ENCODE results near the gene LYL1. TPM values are rescaled to one million over a fixed set of nuclear protein-coding genes. Genes with fewer than 3 reads are reported as not detected.

Gene LYL1
- total RNA-seq, 4 donors from 2014 or later: 21.1 to 43.5 (median 25.8) TPM

GRCh38 chr19:13112555-13112954 is 9.9 kb upstream of the LYL1 start:
- Histone ChIP-seq H3K36me3 (peaks cover 0 to 72% (median 5%) of the 10 kb centered on the region in 3 donors), H3K27me3 (no peaks in the 10 kb centered on the region), H3K4me3 (no peak overlapping the region), H3K9me3 (no peaks in the 10 kb centered on the region), H3K27ac (no peak overlapping the region), H3K4me1 (peaks cover 0 to 24% (median 12%) of the 10 kb centered on the region in 4 donors)
- 87 to 90% methylated on average over 10 of the region's 10 CpGs for WGBS, 2 donors
- DNase-seq (ENCODE audit: low spot score in 2 of 2): no peak
- TF ChIP-seq, protein P1, sequence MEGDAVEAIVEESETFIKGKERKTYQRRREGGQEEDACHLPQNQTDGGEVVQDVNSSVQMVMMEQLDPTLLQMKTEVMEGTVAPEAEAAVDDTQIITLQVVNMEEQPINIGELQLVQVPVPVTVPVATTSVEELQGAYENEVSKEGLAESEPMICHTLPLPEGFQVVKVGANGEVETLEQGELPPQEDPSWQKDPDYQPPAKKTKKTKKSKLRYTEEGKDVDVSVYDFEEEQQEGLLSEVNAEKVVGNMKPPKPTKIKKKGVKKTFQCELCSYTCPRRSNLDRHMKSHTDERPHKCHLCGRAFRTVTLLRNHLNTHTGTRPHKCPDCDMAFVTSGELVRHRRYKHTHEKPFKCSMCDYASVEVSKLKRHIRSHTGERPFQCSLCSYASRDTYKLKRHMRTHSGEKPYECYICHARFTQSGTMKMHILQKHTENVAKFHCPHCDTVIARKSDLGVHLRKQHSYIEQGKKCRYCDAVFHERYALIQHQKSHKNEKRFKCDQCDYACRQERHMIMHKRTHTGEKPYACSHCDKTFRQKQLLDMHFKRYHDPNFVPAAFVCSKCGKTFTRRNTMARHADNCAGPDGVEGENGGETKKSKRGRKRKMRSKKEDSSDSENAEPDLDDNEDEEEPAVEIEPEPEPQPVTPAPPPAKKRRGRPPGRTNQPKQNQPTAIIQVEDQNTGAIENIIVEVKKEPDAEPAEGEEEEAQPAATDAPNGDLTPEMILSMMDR (IDR thresholded peaks at IDR 0.05): no peak
- TF ChIP-seq POLR2A (IDR thresholded peaks at IDR 0.05) (no peak), EP300 (IDR thresholded peaks at IDR 0.05) (no peak)

DNA sequence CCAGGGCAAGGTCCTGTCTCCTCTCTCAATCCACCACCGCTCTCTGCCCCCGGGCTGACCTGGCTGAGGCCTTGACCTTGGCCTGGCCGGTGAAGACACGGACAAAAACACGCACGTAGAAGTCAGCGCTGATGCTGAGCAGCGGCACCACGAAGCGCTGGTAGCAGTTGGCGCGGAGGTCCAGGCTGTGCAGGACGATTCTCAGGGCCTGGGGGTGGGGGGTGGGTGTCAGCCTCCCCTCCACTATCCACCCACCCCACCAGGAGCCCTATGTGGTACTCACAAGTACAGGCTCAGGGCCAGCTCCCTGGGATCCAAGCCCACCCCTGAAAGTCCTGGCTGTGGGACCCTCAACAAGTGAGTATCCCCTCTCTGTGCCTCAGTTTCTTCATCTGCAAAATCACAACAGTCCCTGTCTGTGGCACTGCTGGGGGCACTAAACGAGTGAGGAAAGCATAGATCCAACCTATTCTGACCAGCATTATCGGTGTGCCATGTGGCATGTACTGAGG is 7.5 kb upstream of the LYL1 start:
- H3K4me3 ChIP-seq: no peak overlapping the region
- no peak overlapping the region for H3K27ac ChIP-seq
- peaks cover 0 to 4% (median 0%) of the 10 kb centered on the region in 4 donors for H3K4me1 ChIP-seq
- H3K36me3 ChIP-seq: peaks cover 0 to 91% (median 5%) of the 10 kb centered on the region in 3 donors
- H3K9me3 ChIP-seq: no peaks in the 10 kb centered on the region
- H3K27me3 ChIP-seq: no peaks in the 10 kb centered on the region
- no peak for DNase-seq (ENCODE audit: low spot score in 2 of 2)
- WGBS, 2 donors: 80 to 91% methylated on average over 15 of the region's 15 CpGs
- TF ChIP-seq POLR2A (IDR thresholded peaks at IDR 0.05): no peak

DNA sequence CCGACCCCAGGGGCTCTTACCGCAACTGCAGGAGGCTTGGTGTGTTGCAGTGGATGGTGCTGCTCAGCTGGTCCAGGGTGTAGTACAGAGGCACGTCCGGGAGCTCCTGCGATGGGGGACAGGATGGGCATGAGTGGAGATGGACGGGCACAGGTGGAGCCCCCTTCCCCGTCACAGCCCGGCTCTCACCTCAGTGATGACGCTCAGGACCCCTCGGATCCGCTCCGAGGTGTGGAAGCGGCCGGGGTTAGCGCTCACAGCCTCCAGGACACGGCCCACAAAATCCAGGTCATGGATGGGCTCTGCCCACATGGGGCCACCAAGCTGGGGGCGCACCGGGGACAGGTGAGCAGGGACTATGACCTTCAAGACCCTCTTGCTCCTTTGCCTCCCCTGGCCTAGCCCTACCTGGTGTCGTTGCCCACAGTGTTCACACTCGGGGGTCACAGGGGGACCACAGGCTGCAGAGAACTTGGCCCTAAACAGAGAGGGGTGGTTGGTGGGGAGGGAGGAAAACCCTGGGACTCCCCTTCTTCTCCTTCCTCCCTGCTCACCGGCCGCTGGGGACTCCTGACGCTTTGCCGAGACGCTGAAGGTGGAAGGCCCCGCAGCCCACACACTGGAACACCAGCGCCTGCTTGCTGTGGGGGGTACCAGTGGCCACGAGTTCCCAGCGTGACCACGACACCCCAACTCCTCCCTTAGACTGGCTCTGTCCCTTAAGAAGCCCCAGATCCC is 6.9 kb upstream of the LYL1 start:
- peaks cover 0 to 90% (median 5%) of the 10 kb centered on the region in 3 donors for H3K36me3 ChIP-seq
- 91 to 93% methylated on average over 29 to 30 of the region's 30 CpGs for WGBS, 2 donors
- no peak overlapping the region for H3K27ac ChIP-seq
- H3K4me3 ChIP-seq: no peak overlapping the region
- H3K9me3 ChIP-seq: no peaks in the 10 kb centered on the region
- H3K4me1 ChIP-seq: peaks cover 0 to 2% (median 0%) of the 10 kb centered on the region in 4 donors
- no peak for TF ChIP-seq POLR2A (IDR thresholded peaks at IDR 0.05)
- no peak for TF ChIP-seq EP300 (IDR thresholded peaks at IDR 0.05)
- TF ChIP-seq, protein P1 (IDR thresholded peaks at IDR 0.05): no peak
- no peaks in the 10 kb centered on the region for H3K27me3 ChIP-seq
- DNase-seq (ENCODE audit: low spot score in 2 of 2): no peak

GRCh38 chr19:13104848-13105711 is 2.4 kb upstream of the LYL1 start:
- H3K4me3 ChIP-seq: peak overlapping the region in 2 of 4 donors; percentile 34 to 35
- peak overlapping the region in 3 of 4 donors; percentile 46 to 93 (median 81) for H3K27ac ChIP-seq
- no peak for TF ChIP-seq POLR2A (IDR thresholded peaks at IDR 0.05)
- TF ChIP-seq, protein P1 (IDR thresholded peaks at IDR 0.05): peak in 1 of 5 experiments; percentile 17
- no peak for DNase-seq (ENCODE audit: low spot score in 2 of 2)
- 63 to 67% methylated on average over 29 of the region's 29 CpGs for WGBS, 2 donors
- peaks cover 0 to 47% (median 17%) of the 10 kb centered on the region in 4 donors for H3K4me1 ChIP-seq
- H3K9me3 ChIP-seq: no peaks in the 10 kb centered on the region
- no peaks in the 10 kb centered on the region for H3K27me3 ChIP-seq
- H3K36me3 ChIP-seq: peaks cover 0 to 47% (median 0%) of the 10 kb centered on the region in 3 donors

GRCh38 chr19:13104360-13104847 is 1.7 kb upstream of the LYL1 start:
- Histone ChIP-seq H3K4me1 (peaks cover 0 to 49% (median 20%) of the 10 kb centered on the region in 4 donors), H3K9me3 (no peaks in the 10 kb centered on the region), H3K36me3 (peaks cover 0 to 40% (median 0%) of the 10 kb centered on the region in 3 donors), H3K27ac (peak overlapping the region in 3 of 4 donors; percentile 46 to 93 (median 81)), H3K4me3 (peak overlapping the region in 2 of 4 donors; percentile 34 to 35), H3K27me3 (no peaks in the 10 kb centered on the region)
- DNase-seq (ENCODE audit: low spot score in 2 of 2): no peak
- TF ChIP-seq POLR2A (IDR thresholded peaks at IDR 0.05) (no peak), EP300 (IDR thresholded peaks at IDR 0.05) (peak; percentile 19 to 86)
- TF ChIP-seq, protein P1 (IDR thresholded peaks at IDR 0.05): peak; percentile 58 to 86 (median 76)
- WGBS, 2 donors: 17 to 29% methylated on average over 12 to 31 of the region's 33 CpGs
